ENCODE results near the gene GNAI3.
"Not testable (repeated sequence)": the region's sequence is repeated elsewhere in the genome, so short reads cannot be mapped to it uniquely, and the experiment has no call there.

The GNAI3 gene

DNA sequence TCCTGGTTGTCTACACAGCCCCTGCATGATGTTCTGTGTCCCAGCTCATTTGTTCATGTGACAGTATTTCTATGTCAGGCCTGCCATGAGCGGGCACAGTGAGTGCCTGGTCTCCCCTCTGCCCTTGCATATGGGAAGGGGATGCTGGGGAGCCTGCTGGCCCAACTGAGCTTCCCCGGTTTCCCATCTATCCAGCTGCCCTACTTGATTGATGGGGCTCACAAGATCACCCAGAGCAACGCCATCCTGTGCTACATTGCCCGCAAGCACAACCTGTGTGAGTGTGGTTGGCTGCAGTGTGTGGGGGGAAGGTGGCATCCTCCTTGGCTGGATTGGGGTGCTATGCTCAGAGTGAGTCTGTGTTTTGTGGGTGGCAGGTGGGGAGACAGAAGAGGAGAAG lies 109.0 kb downstream of the GNAI3 start:
- ATAC-seq (replicated peaks), result no peak

DNA sequence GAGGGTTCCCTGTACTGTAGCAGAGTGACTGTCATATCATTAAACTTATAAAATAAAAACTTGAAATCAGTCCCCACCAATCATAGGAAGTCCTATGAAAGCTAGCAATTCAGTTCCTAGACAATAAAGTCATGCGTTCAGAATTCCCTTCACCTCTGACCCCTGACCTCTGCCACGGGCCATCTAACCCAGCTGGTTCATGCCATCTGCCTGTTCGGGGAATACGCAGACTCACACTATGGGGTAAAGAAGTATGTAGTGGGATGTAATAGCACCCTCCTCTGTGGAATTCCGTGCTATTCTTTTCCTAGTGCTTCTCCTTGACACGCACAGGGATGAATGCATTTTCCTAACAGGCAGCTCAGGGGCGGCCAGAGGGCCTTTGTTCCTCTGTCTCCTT lies 109.6 kb downstream of the GNAI3 start:
- H3K27me3 Mint-ChIP-seq, result peaks cover 4 to 5% of the 10 kb centered on the region in 2 donors
- no peaks in the 10 kb centered on the region for H3K9me3 Mint-ChIP-seq
- H3K4me1 Mint-ChIP-seq (ENCODE audit: low read depth in 2 of 2), result peaks cover 4 to 22% of the 10 kb centered on the region in 2 donors
- DNase-seq (no peak), ATAC-seq (replicated peaks) (no peak)
- peak overlapping the region; percentile 39 to 76 for H3K27ac Mint-ChIP-seq
- no peak overlapping the region for H3K4me3 Mint-ChIP-seq
- H3K36me3 Mint-ChIP-seq (ENCODE audit: insufficient read depth), result peaks cover 6% of the 10 kb centered on the region

More for the DNA sequence above, 109.0 kb downstream of the GNAI3 start:
- peak overlapping the region in 1 of 2 donors; percentile 76 for H3K27ac Mint-ChIP-seq
- H3K36me3 Mint-ChIP-seq (ENCODE audit: insufficient read depth), result peaks cover 6% of the 10 kb centered on the region
- H3K27me3 Mint-ChIP-seq, result peaks cover 4 to 5% of the 10 kb centered on the region in 2 donors
- peaks cover 4 to 22% of the 10 kb centered on the region in 2 donors for H3K4me1 Mint-ChIP-seq (ENCODE audit: low read depth in 2 of 2)
- peak overlapping the region; percentile 91 for H3K4me3 Mint-ChIP-seq
- H3K9me3 Mint-ChIP-seq, result no peaks in the 10 kb centered on the region
- no peak for DNase-seq

- Mint-ChIP-seq H3K9me3 (no peaks in the 10 kb centered on the region), H3K36me3 (ENCODE audit: insufficient read depth) (peaks cover 6% of the 10 kb centered on the region), H3K4me1 (ENCODE audit: low read depth in 2 of 2) (peaks cover 4 to 22% of the 10 kb centered on the region in 2 donors), H3K4me3 (no peak overlapping the region), H3K27ac (peak overlapping the region in 1 of 2 donors; percentile 39), H3K27me3 (peaks cover 0 to 4% of the 10 kb centered on the region in 2 donors)
- DNase-seq (no peak), ATAC-seq (replicated peaks) (no peak)
Measured at GRCh38 chr1:109658533-109659042, 110.2 kb downstream of the GNAI3 start.

GRCh38 chr1:109659145-109659544 lies 110.7 kb downstream of the GNAI3 start:
- Mint-ChIP-seq H3K4me3 (no peak overlapping the region), H3K9me3 (no peaks in the 10 kb centered on the region), H3K27me3 (peaks cover 0 to 4% of the 10 kb centered on the region in 2 donors), H3K4me1 (ENCODE audit: low read depth in 2 of 2) (peaks cover 4 to 22% of the 10 kb centered on the region in 2 donors), H3K27ac (no peak overlapping the region), H3K36me3 (ENCODE audit: insufficient read depth) (peaks cover 6% of the 10 kb centered on the region)
- no peak for DNase-seq
- no peak for ATAC-seq (replicated peaks)

DNA sequence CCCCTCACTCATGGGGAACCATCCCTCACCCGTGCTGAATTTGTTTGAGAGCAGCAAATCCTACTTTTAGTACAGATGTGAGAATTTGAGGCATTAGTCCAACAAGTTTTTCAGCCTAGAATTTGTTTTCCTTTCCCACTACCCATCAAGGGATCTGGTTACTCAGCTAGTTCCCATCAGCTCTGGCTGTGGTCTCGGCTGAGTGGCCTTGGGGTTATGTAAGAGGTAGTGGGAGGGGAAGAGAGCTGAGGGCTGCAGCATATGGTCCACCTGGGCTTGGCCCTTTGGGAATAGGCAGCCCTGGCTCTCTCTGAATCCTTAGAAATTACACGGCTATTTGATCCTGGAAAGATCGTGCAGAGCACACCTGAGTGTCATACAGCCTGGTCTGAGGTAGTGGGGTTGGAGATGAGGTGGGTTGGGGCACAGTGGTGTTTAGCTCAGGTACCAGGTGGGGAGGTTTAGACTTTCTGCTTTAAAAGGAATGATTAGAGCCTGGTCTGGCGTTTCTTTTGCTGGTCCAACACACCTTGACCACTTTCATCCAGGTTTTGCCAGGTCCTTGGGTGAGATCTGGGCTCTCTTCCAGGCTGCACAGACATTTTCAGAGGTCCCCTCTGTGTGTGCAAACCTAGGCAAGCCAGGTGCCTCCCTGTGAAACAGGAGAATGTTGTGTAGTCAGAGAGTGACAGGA lies 111.7 kb downstream of the GNAI3 start:
- peak overlapping the region in 1 of 2 donors; percentile 24 for H3K27ac Mint-ChIP-seq
- DNase-seq, result no peak
- H3K36me3 Mint-ChIP-seq (ENCODE audit: insufficient read depth), result peaks cover 4% of the 10 kb centered on the region

GRCh38 chr1:109660691-109661026 lies 112.2 kb downstream of the GNAI3 start:
- not testable (repeated sequence) for H3K4me3 Mint-ChIP-seq; H3K27me3 Mint-ChIP-seq; ATAC-seq (replicated peaks)

More for the DNA sequence above, 111.7 kb downstream of the GNAI3 start:
- Mint-ChIP-seq H3K4me1 (ENCODE audit: low read depth in 2 of 2) (peaks cover 4 to 19% of the 10 kb centered on the region in 2 donors), H3K4me3 (no peak overlapping the region), H3K9me3 (no peaks in the 10 kb centered on the region), H3K27me3 (no peaks in the 10 kb centered on the region)
- no peak for ATAC-seq (replicated peaks)

GRCh38 chr1:109661391-109661790 lies 113.0 kb downstream of the GNAI3 start:
- peak overlapping the region in 1 of 2 donors; percentile 18 for H3K27ac Mint-ChIP-seq
- H3K36me3 Mint-ChIP-seq (ENCODE audit: insufficient read depth), result peaks cover 2% of the 10 kb centered on the region
- H3K4me1 Mint-ChIP-seq (ENCODE audit: low read depth in 2 of 2), result peaks cover 0 to 7% of the 10 kb centered on the region in 2 donors
- H3K27me3 Mint-ChIP-seq, result no peaks in the 10 kb centered on the region
- no peak overlapping the region for H3K4me3 Mint-ChIP-seq
- DNase-seq (no peak), ATAC-seq (replicated peaks) (no peak)
- no peaks in the 10 kb centered on the region for H3K9me3 Mint-ChIP-seq

More at GRCh38 chr1:109660691-109661026, 112.2 kb downstream of the GNAI3 start:
- H3K4me1 Mint-ChIP-seq (ENCODE audit: low read depth in 2 of 2), result peaks cover 4 to 14% of the 10 kb centered on the region in 2 donors
- H3K9me3 Mint-ChIP-seq; H3K27ac Mint-ChIP-seq; DNase-seq; H3K36me3 Mint-ChIP-seq (ENCODE audit: insufficient read depth): not testable (repeated sequence)

- H3K4me1 Mint-ChIP-seq (ENCODE audit: low read depth in 2 of 2), result peaks cover 0 to 7% of the 10 kb centered on the region in 2 donors
- no peak overlapping the region for H3K4me3 Mint-ChIP-seq
- H3K9me3 Mint-ChIP-seq, result no peaks in the 10 kb centered on the region
- ATAC-seq (replicated peaks) (no peak), DNase-seq (no peak)
- no peaks in the 10 kb centered on the region for H3K27me3 Mint-ChIP-seq
- H3K36me3 Mint-ChIP-seq (ENCODE audit: insufficient read depth), result peaks cover 3% of the 10 kb centered on the region
- no peak overlapping the region for H3K27ac Mint-ChIP-seq
Measured at GRCh38 chr1:109664671-109665070, 116.3 kb downstream of the GNAI3 start.

DNA sequence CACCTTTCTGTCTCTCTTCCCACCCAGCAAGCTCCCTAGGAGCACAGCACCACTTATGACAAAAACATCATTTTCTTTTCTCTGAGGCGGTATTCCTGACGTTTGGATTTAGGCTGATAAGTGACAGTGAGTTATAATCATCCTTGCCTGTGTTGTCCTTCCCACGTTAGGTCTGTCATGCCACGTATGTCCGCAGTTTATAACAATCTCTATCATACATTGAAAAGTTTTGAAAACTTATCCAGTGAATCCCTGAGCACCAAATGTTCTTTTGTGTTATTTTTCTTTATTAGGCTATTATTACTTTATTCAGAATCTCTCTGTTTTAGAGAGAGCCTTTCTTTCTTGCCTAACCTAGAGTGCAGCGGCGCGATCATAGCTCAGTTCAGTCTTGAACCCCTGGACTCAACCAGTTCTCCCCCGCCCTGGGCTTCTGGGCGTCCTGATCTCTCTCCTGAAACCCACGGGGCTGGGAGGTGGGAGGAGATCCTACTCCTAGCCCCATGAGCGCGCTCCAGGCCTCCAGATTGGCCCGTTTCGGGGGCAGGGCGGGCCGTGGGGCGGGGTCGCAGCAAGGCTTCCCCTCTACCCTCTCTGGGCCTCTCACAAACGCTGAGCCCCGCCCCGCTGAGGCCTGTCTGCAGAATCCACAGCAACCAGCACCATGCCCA lies 119.2 kb downstream of the GNAI3 start, which contains the start of gene GSTM2:
Gene GSTM2, plus strand, starts transcription at position 606 of the 671 bp plus-strand sequence. Its CDS starts 59 bp downstream, at position 665.
- H3K4me1 Mint-ChIP-seq (ENCODE audit: low read depth in 2 of 2), result peaks cover 6 to 13% of the 10 kb centered on the region in 2 donors
- peak within 1 kb of the TSS; percentile 47 to 54 for H3K4me3 Mint-ChIP-seq
- H3K9me3 Mint-ChIP-seq, result no peaks in the 10 kb centered on the region
- H3K27me3 Mint-ChIP-seq, result no peaks in the 10 kb centered on the region
- DNase-seq, result no peak
- peaks cover 3% of the 10 kb centered on the region for H3K36me3 Mint-ChIP-seq (ENCODE audit: insufficient read depth)
- H3K27ac Mint-ChIP-seq, result peak within 1 kb of the TSS in 1 of 2 donors; percentile 35
- ATAC-seq (replicated peaks), result peak; percentile 82
